ENCODE results near the gene C1QL3. TPM values are rescaled to one million over a fixed set of nuclear protein-coding genes. Genes with fewer than 3 reads are reported as not detected.

Gene C1QL3
- total and polyA plus RNA-seq, 2 of the 4 experiments (the other 2 are of a cell fraction): not detected

DNA sequence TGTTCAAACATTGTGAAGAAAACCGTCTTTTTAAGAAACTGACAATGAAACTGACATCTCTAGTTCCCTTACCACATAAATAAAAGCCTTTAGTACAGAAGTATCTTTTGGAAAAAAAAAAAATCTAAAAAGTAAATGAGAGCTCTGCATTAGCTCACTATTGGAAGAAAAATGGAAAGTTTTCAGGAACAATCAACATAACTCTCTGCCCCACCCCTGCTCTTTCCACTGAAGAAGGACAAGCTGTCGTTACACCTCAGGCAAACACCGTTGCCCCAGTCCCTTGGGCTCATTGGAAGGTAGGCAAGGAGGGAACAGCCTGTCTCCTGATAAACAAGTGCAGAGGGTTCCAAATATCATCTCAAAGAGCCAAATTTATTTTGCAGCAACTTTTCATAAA lies 22.4 kb upstream of the C1QL3 start:
- DNase-seq (no peak), ATAC-seq (ENCODE audit: low read depth) (no peak)
- Histone ChIP-seq H3K23ac (ENCODE audit: low read depth, low read length) (no peak overlapping the region), H3K18ac (ENCODE audit: low read depth, low read length) (no peak overlapping the region), H3K27ac (ENCODE audit: insufficient read depth, low read length) (no peak overlapping the region), H3K56ac (ENCODE audit: extremely low read depth, insufficient read depth, low read length) (no peak overlapping the region), H2AK9ac (replicated peaks; ENCODE audit: low read depth, low read length, poor library complexity) (no peak overlapping the region), H2BK20ac (ENCODE audit: low read depth, low read length) (no peak overlapping the region), H3K4me3 (ENCODE audit: insufficient read depth, low read depth, low read length) (no peak overlapping the region), H3K79me1 (ENCODE audit: low read depth in 1 of 2, low read length in 2 of 2) (no peaks in the 10 kb centered on the region), H3K9me1 (ENCODE audit: insufficient read depth, low read length) (no peaks in the 10 kb centered on the region), H2AFZ (replicated peaks; ENCODE audit: low read length, poor library complexity) (no peak overlapping the region), H3K9ac (ENCODE audit: low read depth, low read length) (no peak overlapping the region), H2BK5ac (ENCODE audit: low read depth, low read length, poor library complexity, severe bottlenecking) (no peak overlapping the region), H3K4me2 (ENCODE audit: low read depth, low read length) (no peak overlapping the region), H3K27me3 (ENCODE audit: control insufficient read depth, insufficient read depth, low read length) (no peaks in the 10 kb centered on the region), H2BK120ac (ENCODE audit: low read depth, low read length) (no peak overlapping the region), H3K4me1 (ENCODE audit: control insufficient read depth, insufficient read depth, low read length) (no peaks in the 10 kb centered on the region), H4K5ac (ENCODE audit: low read depth, low read length) (no peak overlapping the region), H4K20me1 (ENCODE audit: insufficient read depth, low read length) (no peaks in the 10 kb centered on the region), H3K14ac (replicated peaks; ENCODE audit: low read depth, low read length) (no peak overlapping the region), H4K8ac (ENCODE audit: low read depth in 2 of 2, low read length in 2 of 2) (no peak overlapping the region), H3K36me3 (ENCODE audit: control insufficient read depth, insufficient read depth, low read length) (no peaks in the 10 kb centered on the region), H2BK15ac (ENCODE audit: low read depth, low read length) (no peak overlapping the region), H2AK5ac (ENCODE audit: low read depth, low read length) (no peak overlapping the region), H4K91ac (ENCODE audit: insufficient read depth, low read depth, low read length) (no peak overlapping the region), H3K4ac (ENCODE audit: low read depth, low read length) (no peak overlapping the region), H3K9me3 (ENCODE audit: control insufficient read depth, insufficient read depth, low read length) (no peaks in the 10 kb centered on the region)
- in situ Hi-C loops (cut with MboI; ENCODE audit: low sequenced_read_pairs) (no loop called here), intact Hi-C loops (cut with micrococcal nuclease) (no loop called here), dilution Hi-C loops (cut with HindIII; ENCODE audit: low sequenced_read_pairs, unreplicated experiment) (no loop called here)
- ChIA-PET CTCF (interaction anchor here (0.6 to 1.3 kb wide), 3 partner anchors 17 to 665 kb away, joined by 3 to 5 read pairs (median 4); no protein-coding TSS in a partner anchor), POLR2A (ENCODE audit: unreplicated experiment) (no interaction called here)
- no TSS peak for BruUV-seq (replicated peaks)
- WGBS, 2 experiments (ENCODE audit: extremely low coverage in 2 of 2, insufficient read length in 1 of 2): 40% methylated on average over 1 of the region's 3 CpGs; no CpG with 5 or more reads in 1 of the 2 experiments
- TF ChIP-seq, protein P1, sequence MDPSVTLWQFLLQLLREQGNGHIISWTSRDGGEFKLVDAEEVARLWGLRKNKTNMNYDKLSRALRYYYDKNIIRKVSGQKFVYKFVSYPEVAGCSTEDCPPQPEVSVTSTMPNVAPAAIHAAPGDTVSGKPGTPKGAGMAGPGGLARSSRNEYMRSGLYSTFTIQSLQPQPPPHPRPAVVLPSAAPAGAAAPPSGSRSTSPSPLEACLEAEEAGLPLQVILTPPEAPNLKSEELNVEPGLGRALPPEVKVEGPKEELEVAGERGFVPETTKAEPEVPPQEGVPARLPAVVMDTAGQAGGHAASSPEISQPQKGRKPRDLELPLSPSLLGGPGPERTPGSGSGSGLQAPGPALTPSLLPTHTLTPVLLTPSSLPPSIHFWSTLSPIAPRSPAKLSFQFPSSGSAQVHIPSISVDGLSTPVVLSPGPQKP (IDR thresholded peaks at IDR 0.05; ENCODE audit: borderline replicate concordance, low read depth, low read length): no peak
- TF ChIP-seq MAZ (IDR thresholded peaks at IDR 0.05; ENCODE audit: borderline replicate concordance, low read depth, low read length) (no peak), MAFK (IDR thresholded peaks at IDR 0.05; ENCODE audit: low read depth, low read length) (no peak), RFX5 (IDR thresholded peaks at IDR 0.05; ENCODE audit: low read depth, low read length) (no peak)
- TF ChIP-seq, protein P2, sequence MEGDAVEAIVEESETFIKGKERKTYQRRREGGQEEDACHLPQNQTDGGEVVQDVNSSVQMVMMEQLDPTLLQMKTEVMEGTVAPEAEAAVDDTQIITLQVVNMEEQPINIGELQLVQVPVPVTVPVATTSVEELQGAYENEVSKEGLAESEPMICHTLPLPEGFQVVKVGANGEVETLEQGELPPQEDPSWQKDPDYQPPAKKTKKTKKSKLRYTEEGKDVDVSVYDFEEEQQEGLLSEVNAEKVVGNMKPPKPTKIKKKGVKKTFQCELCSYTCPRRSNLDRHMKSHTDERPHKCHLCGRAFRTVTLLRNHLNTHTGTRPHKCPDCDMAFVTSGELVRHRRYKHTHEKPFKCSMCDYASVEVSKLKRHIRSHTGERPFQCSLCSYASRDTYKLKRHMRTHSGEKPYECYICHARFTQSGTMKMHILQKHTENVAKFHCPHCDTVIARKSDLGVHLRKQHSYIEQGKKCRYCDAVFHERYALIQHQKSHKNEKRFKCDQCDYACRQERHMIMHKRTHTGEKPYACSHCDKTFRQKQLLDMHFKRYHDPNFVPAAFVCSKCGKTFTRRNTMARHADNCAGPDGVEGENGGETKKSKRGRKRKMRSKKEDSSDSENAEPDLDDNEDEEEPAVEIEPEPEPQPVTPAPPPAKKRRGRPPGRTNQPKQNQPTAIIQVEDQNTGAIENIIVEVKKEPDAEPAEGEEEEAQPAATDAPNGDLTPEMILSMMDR (conservative IDR thresholded peaks at IDR 0.05; ENCODE audit: low read depth, low read length): no peak
